H9 (cell line): ENCODE data around the gene TPPP3. TPM values are rescaled to one million over a fixed set of nuclear protein-coding genes. Genes with fewer than 3 reads are reported as not detected.

Experiments used
- DNase-seq: peaks from one replicate; pipeline ENCODE4 v3.0.0-alpha.2; 2017
- H2AFZ ChIP-seq: one replicate; pipeline ENCODE4 v1.6.1; 2013; ENCODE audit warnings: mild to moderate bottlenecking, low read length, control low read depth, moderate library complexity
- H2AK5ac ChIP-seq: 2 replicates; pipeline ENCODE4 v1.6.1; 2013; ENCODE audit warnings: low read length, control low read depth, mixed read lengths; ENCODE audit not compliant: insufficient read length
- H2BK120ac ChIP-seq: one replicate; pipeline ENCODE4 v1.6.1; 2013; ENCODE audit warnings: low read depth, mild to moderate bottlenecking, low read length, control low read depth, inconsistent platforms; ENCODE audit not compliant: poor library complexity, severe bottlenecking
- H2BK12ac ChIP-seq: 2 replicates; pipeline ENCODE4 v1.6.1; 2013; ENCODE audit warnings: low read length, control low read depth, mixed read lengths, low read depth; ENCODE audit not compliant: insufficient read length
- H2BK15ac ChIP-seq: 2 replicates; pipeline ENCODE4 v1.6.1; 2013; ENCODE audit warnings: low read depth, low read length, control low read depth
- H2BK20ac ChIP-seq: one replicate; pipeline ENCODE4 v1.6.1; 2013; ENCODE audit warnings: low read depth, mild to moderate bottlenecking, low read length, control low read depth, inconsistent platforms; ENCODE audit not compliant: poor library complexity, severe bottlenecking
- H2BK5ac ChIP-seq: 2 replicates; pipeline ENCODE4 v1.6.1; 2013; ENCODE audit warnings: low read length, control low read depth, mixed read lengths; ENCODE audit not compliant: insufficient read length
- H3K14ac ChIP-seq: 2 replicates; pipeline ENCODE4 v1.6.1; 2013; ENCODE audit warnings: low read length, control low read depth; ENCODE audit not compliant: insufficient read depth
- H3K18ac ChIP-seq: 2 replicates; pipeline ENCODE4 v1.6.1; 2013; ENCODE audit warnings: low read depth, mild to moderate bottlenecking, mixed read lengths, low read length, control low read depth; ENCODE audit not compliant: insufficient read length
- H3K23ac ChIP-seq: 2 replicates; pipeline ENCODE4 v1.6.1; 2013; ENCODE audit warnings: low read length, control low read depth, mixed read lengths, low read depth; ENCODE audit not compliant: insufficient read length
- H3K23me2 ChIP-seq: 2 replicates; pipeline ENCODE4 v1.6.1; 2013; ENCODE audit warnings: low read depth, mild to moderate bottlenecking, mixed read lengths, low read length, control low read depth; ENCODE audit not compliant: insufficient read length, poor library complexity, severe bottlenecking
- H3K27ac ChIP-seq: 2 replicates; pipeline ENCODE4 v1.5.1; 2013; ENCODE audit warnings: low read length, control low read depth, mixed read lengths, low read depth; ENCODE audit not compliant: insufficient read length
- H3K27me3 ChIP-seq: 2 replicates; pipeline ENCODE4 v1.6.1; 2013; ENCODE audit warnings: low read length, control low read depth, inconsistent platforms; ENCODE audit not compliant: insufficient read depth
- H3K4ac ChIP-seq: 2 replicates; pipeline ENCODE4 v1.6.1; 2013; ENCODE audit warnings: low read depth, mild to moderate bottlenecking, control low read depth, inconsistent platforms, low read length, moderate library complexity
- H3K4me1 ChIP-seq: 2 replicates; pipeline ENCODE4 v1.6.1; 2013; ENCODE audit warnings: low read length, control low read depth, inconsistent platforms; ENCODE audit not compliant: insufficient read depth
- H3K4me2 ChIP-seq: 2 replicates; pipeline ENCODE4 v1.6.1; 2013; ENCODE audit warnings: low read length, control low read depth, mixed read lengths; ENCODE audit not compliant: insufficient read length, insufficient read depth
- H3K56ac ChIP-seq: 2 replicates; pipeline ENCODE4 v1.6.1; 2013; ENCODE audit warnings: low read depth, mild to moderate bottlenecking, mixed read lengths, low read length, control low read depth; ENCODE audit not compliant: insufficient read length
- H3K79me1 ChIP-seq: 2 replicates; pipeline ENCODE4 v1.6.1; 2013; ENCODE audit warnings: low read depth, mild to moderate bottlenecking, moderate library complexity, low read length, control low read depth, inconsistent platforms; ENCODE audit not compliant: insufficient read depth, poor library complexity, severe bottlenecking
- H3K79me2 ChIP-seq: 2 replicates; pipeline ENCODE4 v1.6.1; 2013; ENCODE audit warnings: low read length, control low read depth, inconsistent platforms; ENCODE audit not compliant: insufficient read depth
- H3K9ac ChIP-seq: 2 replicates; pipeline ENCODE4 v1.6.1; 2013; ENCODE audit warnings: low read length, control low read depth, mixed read lengths; ENCODE audit not compliant: insufficient read length; ENCODE audit errors: extremely low read depth
- H3K9me3 ChIP-seq: one replicate; pipeline ENCODE4 v1.6.1; 2013; ENCODE audit warnings: low read depth, low read length, inconsistent platforms; ENCODE audit not compliant: control insufficient read depth
- H3T11ph ChIP-seq: one replicate; pipeline ENCODE4 v1.6.1; 2013; ENCODE audit warnings: mild to moderate bottlenecking, low read length, control low read depth, inconsistent platforms
- H4K20me1 ChIP-seq: one replicate; pipeline ENCODE4 v1.6.1; 2013; ENCODE audit not compliant: control insufficient read depth, insufficient read length, insufficient read depth
- H4K5ac ChIP-seq: 2 replicates; pipeline ENCODE4 v1.6.1; 2013; ENCODE audit warnings: low read depth, mild to moderate bottlenecking, mixed read lengths, low read length, control low read depth; ENCODE audit not compliant: insufficient read length
- H4K8ac ChIP-seq: replicated peaks from 2 replicates; pipeline ENCODE4 v1.6.1; 2013; ENCODE audit warnings: low read length, control low read depth, mixed read lengths, low read depth; ENCODE audit not compliant: insufficient read length
- H4K91ac ChIP-seq: 2 replicates; pipeline ENCODE4 v1.6.1; 2013; ENCODE audit warnings: low read depth, mild to moderate bottlenecking, moderate library complexity, mixed read lengths, low read length, control low read depth; ENCODE audit not compliant: insufficient read length
- H3K27ac Mint-ChIP-seq, 3 experiments: 2 replicates in 2 of 3; 3 replicates in 1 of 3; pipeline ENCODE4 v1.8.0; 2020 to 2021; ENCODE audit warnings: mixed read lengths in 3 of 3, mild to moderate bottlenecking in 1 of 3, moderate library complexity in 1 of 3
- H3K27me3 Mint-ChIP-seq: 2 replicates; pipeline ENCODE4 v1.8.0; 2021; ENCODE audit warnings: low read depth, mild to moderate bottlenecking, moderate library complexity, mixed read lengths
- H3K36me3 Mint-ChIP-seq, 3 experiments: 2 replicates in 2 of 3; 3 replicates in 1 of 3; pipeline ENCODE4 v1.8.0; 2020 to 2021; ENCODE audit warnings: low read depth in 3 of 3, mixed read lengths in 3 of 3; ENCODE audit not compliant: insufficient read depth in 1 of 3
- H3K4me1 Mint-ChIP-seq, 2 experiments: 2 replicates each; pipeline ENCODE4 v1.8.0; 2020; ENCODE audit warnings: mixed read lengths in 2 of 2
- H3K4me3 Mint-ChIP-seq, 2 experiments: 2 replicates in 1 of 2; 3 replicates in 1 of 2; pipeline ENCODE4 v1.8.0; 2020 to 2021; ENCODE audit warnings: mild to moderate bottlenecking in 2 of 2, mixed read lengths in 2 of 2, moderate library complexity in 1 of 2
- H3K9me3 Mint-ChIP-seq, 2 experiments: 2 replicates in 1 of 2; 3 replicates in 1 of 2; pipeline ENCODE4 v1.8.0; 2020; ENCODE audit warnings: mild to moderate bottlenecking in 2 of 2, mixed read lengths in 2 of 2, moderate library complexity in 1 of 2
- CTCF ChIP-seq: fragments of 200-600 bp; sonication (generic); conservative IDR thresholded peaks from 3 replicates; pipeline ENCODE4 v1.8.0; 2021; ENCODE audit warnings: antibody characterized with exemption, mild to moderate bottlenecking
- WGBS: extraction: QIAGEN DNeasy Blood & Tissue Kit; methylation state at CpG from one replicate; pipeline ENCODE4 v1.1.7; 2013; ENCODE audit warnings: missing lambda C conversion rate, low lambda C conversion rate, mixed read lengths; ENCODE audit not compliant: insufficient read length; ENCODE audit errors: extremely low coverage; 5-methylcytosine and 5-hydroxymethylcytosine counted together
- total RNA-seq: library from RNA; stranded (reverse); gene quantifications from 2 replicates; pipeline ENCODE4 v1.2.1, GENCODE V29; 2021

Gene TPPP3
- total RNA-seq, 1 experiment from 2014 or later = 0.79 TPM

DNA sequence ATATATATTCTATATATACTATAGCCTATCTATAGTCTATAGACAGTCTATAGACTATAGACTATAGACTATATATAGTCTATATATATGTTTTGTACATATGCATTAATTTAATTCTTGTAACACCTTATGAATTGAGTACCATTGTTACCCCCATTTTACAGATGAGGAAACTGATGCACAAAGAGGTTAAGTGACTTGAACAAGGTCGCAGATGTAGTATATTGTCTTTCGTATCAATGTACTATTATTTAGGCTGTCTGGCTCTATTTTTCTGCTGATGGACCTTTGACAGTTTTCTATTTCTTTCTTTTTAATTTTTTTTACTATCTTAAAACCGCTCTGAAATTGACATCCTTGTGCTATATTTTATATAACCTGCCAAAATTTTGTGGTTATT is 52.0 kb downstream of the TPPP3 start:
- Histone ChIP-seq H3K23ac (no peak overlapping the region), H3K9ac (no peak overlapping the region), H4K5ac (no peak overlapping the region), H3K79me1 (no peaks in the 10 kb centered on the region), H3K4me1 (no peaks in the 10 kb centered on the region), H2AK5ac (no peak overlapping the region), H3K18ac (no peak overlapping the region), H3K9me3 (no peaks in the 10 kb centered on the region), H3K27ac (no peak overlapping the region), H3K23me2 (no peaks in the 10 kb centered on the region), H3K27me3 (no peaks in the 10 kb centered on the region), H4K91ac (no peak overlapping the region), H2BK15ac (no peak overlapping the region), H4K20me1 (no peaks in the 10 kb centered on the region), H3K4ac (no peak overlapping the region), H3K79me2 (no peaks in the 10 kb centered on the region), H3K4me2 (no peak overlapping the region), H2BK120ac (no peak overlapping the region), H2AFZ (no peak overlapping the region), H2BK20ac (no peak overlapping the region), H3K14ac (no peak overlapping the region), H3K56ac (no peak overlapping the region), H4K8ac (no peak overlapping the region), H3T11ph (no peak overlapping the region), H2BK12ac (no peak overlapping the region), H2BK5ac (no peak overlapping the region)
- Mint-ChIP-seq H3K27me3 (no peaks in the 10 kb centered on the region; the same call in 1 of the 2 replicates), H3K36me3 (no peaks in the 10 kb centered on the region), H3K27ac (no peak overlapping the region), H3K9me3 (no peaks in the 10 kb centered on the region), H3K4me1 (no peaks in the 10 kb centered on the region), H3K4me3 (no peak overlapping the region)
- DNase-seq = no peak
- no peak for TF ChIP-seq CTCF
- no CpG with 5 or more reads among the region's 3 CpGs for WGBS

Other genes starting within 250 kb of the TPPP3 start
- 11.2 and 11.4 TPM in 2 replicates for gene B3GNT9, start 242.5 kb downstream of the TPPP3 start, total RNA-seq
- 1.4 and 1.7 TPM in 2 replicates for gene TRADD, start 233.6 kb downstream of the TPPP3 start, total RNA-seq
- gene FBXL8, start 233.5 kb downstream of the TPPP3 start, total RNA-seq = 0.59 and 0.75 TPM in 2 replicates
- gene HSF4, start 228.8 kb downstream of the TPPP3 start, total RNA-seq = 1.2 and 1.5 TPM in 2 replicates
- gene NOL3, start 223.0 kb downstream of the TPPP3 start, total RNA-seq = 5.6 and 5.9 TPM in 2 replicates
- gene MATCAP1, start 209.5 kb downstream of the TPPP3 start, total RNA-seq = 42.1 and 51.2 TPM in 2 replicates
- gene EXOC3L1, start 203.4 kb downstream of the TPPP3 start, total RNA-seq = 3.1 and 3.3 TPM in 2 replicates
- 109 and 116 TPM in 2 replicates for gene E2F4, start 201.3 kb downstream of the TPPP3 start, total RNA-seq
- gene ELMO3, start 194.4 kb downstream of the TPPP3 start, total RNA-seq = 8.6 and 9.1 TPM in 2 replicates
- 42.6 and 43.3 TPM in 2 replicates for gene TMEM208, start 166.4 kb downstream of the TPPP3 start, total RNA-seq
- 67.0 and 70.7 TPM in 2 replicates for gene FHOD1, start 146.0 kb downstream of the TPPP3 start, total RNA-seq
- gene SLC9A5, start 144.5 kb downstream of the TPPP3 start, total RNA-seq = 7.5 and 9.1 TPM in 2 replicates
- 13.2 and 13.9 TPM in 2 replicates for gene PLEKHG4, start 114.0 kb downstream of the TPPP3 start, total RNA-seq
- gene KCTD19, start 66.8 kb downstream of the TPPP3 start, total RNA-seq = 0.13 TPM in 1 of 2 replicates, not detected in the other
- gene LRRC36, start 66.7 kb downstream of the TPPP3 start, total RNA-seq = not detected in 2 replicates
- 3.0 and 3.7 TPM in 2 replicates for gene ZDHHC1, start 23.0 kb upstream of the TPPP3 start, total RNA-seq
- gene HSD11B2, start 37.6 kb upstream of the TPPP3 start, total RNA-seq = 33.5 and 35.1 TPM in 2 replicates
- 39.8 and 43.0 TPM in 2 replicates for gene ATP6V0D1, start 87.7 kb upstream of the TPPP3 start, total RNA-seq
- gene AGRP, start 90.0 kb upstream of the TPPP3 start, total RNA-seq = not detected in 2 replicates
- gene RIPOR1, start 135.3 kb upstream of the TPPP3 start, total RNA-seq = 10.0 and 14.3 TPM in 2 replicates
- 87.3 and 88.5 TPM in 2 replicates for gene CTCF, start 169.0 kb upstream of the TPPP3 start, total RNA-seq